Sigmoid colon (tissue), 7 donors: ENCODE results near the gene HMOX1. TPM values are rescaled to one million over a fixed set of nuclear protein-coding genes. Genes with fewer than 3 reads are reported as not detected.
"Not testable (repeated sequence)": the region's sequence is repeated elsewhere in the genome, so short reads cannot be mapped to it uniquely, and the experiment has no call there.

Experiments used
- DNase-seq: peaks from one replicate; pipeline ENCODE4 v3.0.0-alpha.2; 2019
- H3K27ac ChIP-seq, 4 donors: fragments of 200-600 bp; sonication (generic); one replicate each; pipeline ENCODE4 v1.5.1; 2016 to 2019; ENCODE audit warnings: mild to moderate bottlenecking in 1 of 4
- H3K27me3 ChIP-seq, 3 donors: fragments of 200-600 bp; sonication (generic); one replicate each; pipeline ENCODE4 v1.5.1; 2019; ENCODE audit warnings: mild to moderate bottlenecking in 1 of 3
- H3K36me3 ChIP-seq, 4 donors: fragments of 200-600 bp; sonication (generic); one replicate each; pipeline ENCODE4 v1.5.1; 2016 to 2019
- H3K4me1 ChIP-seq, 4 donors: fragments of 200-600 bp; sonication (generic); one replicate each; pipeline ENCODE4 v1.5.1; 2017 to 2019
- H3K4me3 ChIP-seq, 4 donors: fragments of 200-600 bp; sonication (generic); one replicate each; pipeline ENCODE4 v1.5.1; 2017 to 2019; ENCODE audit warnings: mild to moderate bottlenecking in 2 of 4, moderate library complexity in 1 of 4
- H3K9me3 ChIP-seq, 4 donors: fragments of 200-600 bp in 3 of 4; sonication (generic) in 3 of 4; one replicate each; pipeline versions ENCODE4 v1.5.1 to v1.6.1; 2013 to 2019
- CTCF ChIP-seq, 4 experiments: fragments of 450-650 bp in 3 of 4; fragments of 200-600 bp in 1 of 4; IDR thresholded peaks; one replicate each; pipeline ENCODE4 v1.5.1; 2016 to 2019; ENCODE audit warnings: antibody characterized with exemption in 4 of 4, mild to moderate bottlenecking in 3 of 4, moderate library complexity in 2 of 4
- EP300 ChIP-seq, 4 donors: sonication (generic); formaldehyde crosslinking; IDR thresholded peaks; one replicate each; pipeline ENCODE4 v1.6.1; 2017; ENCODE audit warnings: antibody characterized with exemption in 4 of 4
- POLR2A ChIP-seq, 2 donors: fragments of 450-650 bp; IDR thresholded peaks; one replicate each; pipeline ENCODE4 v1.6.1; 2016; ENCODE audit warnings: antibody characterized with exemption in 2 of 2, mild to moderate bottlenecking in 2 of 2, moderate library complexity in 2 of 2
- POLR2AphosphoS5 ChIP-seq, 4 donors: sonication (generic); formaldehyde crosslinking; IDR thresholded peaks; one replicate each; pipeline ENCODE4 v1.6.1; 2017; ENCODE audit warnings: antibody characterized with exemption in 4 of 4
- WGBS, 2 donors: extraction: QIAGEN DNeasy Blood & Tissue Kit; methylation state at CpG; one replicate each; pipeline ENCODE4 v1.1.7; 2013; 5-methylcytosine and 5-hydroxymethylcytosine counted together
- intact Hi-C: fragments of 100-400 bp; cut with DNase I; formaldehyde crosslinking; loops from one replicate; pipeline ENCODE4 v1.15.1; 2023
- polyA plus RNA-seq, 3 donors: library from polyadenylated mRNA; stranded (reverse); fragments of 200-250 nt; gene quantifications; one replicate each; pipeline ENCODE4 v1.2.3, GENCODE V29; 2013
- total RNA-seq, 4 donors: library from RNA; depleted of rRNA; stranded (reverse); fragments of >200 nt; gene quantifications; one replicate each; pipeline ENCODE4 v1.1.0, GENCODE V29; 2016
- donor health status: healthy with polysubstance abuse.
- donor health status: Bipolar disorder and iron deficiency.
- donor health status: healthy.

The HMOX1 gene
- total and polyA plus RNA-seq, 7 donors: 5.0 to 138 (median 35.5) TPM

GRCh38 chr22:35394810-35395563 lies 14.1 kb downstream of the HMOX1 start:
- WGBS, 2 donors: 92% methylated on average over 5 of the region's 5 CpGs
- intact Hi-C loops: no loop called here
- DNase-seq: no peak
- Histone ChIP-seq H3K27ac (no peak overlapping the region), H3K27me3 (no peaks in the 10 kb centered on the region), H3K4me1 (no peaks in the 10 kb centered on the region), H3K9me3 (no peaks in the 10 kb centered on the region), H3K4me3 (no peak overlapping the region), H3K36me3 (peaks cover 0 to 24% (median 0%) of the 10 kb centered on the region in 4 donors)
- TF ChIP-seq POLR2A (IDR thresholded peaks at IDR 0.05) (no peak), CTCF (IDR thresholded peaks at IDR 0.05) (no peak), EP300 (IDR thresholded peaks at IDR 0.05) (no peak), POLR2AphosphoS5 (IDR thresholded peaks at IDR 0.05) (no peak)

- peaks cover 0 to 16% (median 0%) of the 10 kb centered on the region in 4 donors for H3K36me3 ChIP-seq
- H3K27me3 ChIP-seq, H3K9me3 ChIP-seq, DNase-seq, H3K4me3 ChIP-seq, intact Hi-C loops: not testable (repeated sequence)
- 66 to 86% methylated on average over 6 of the region's 6 CpGs for WGBS, 2 donors
- H3K27ac ChIP-seq: peak overlapping the region in 1 of 4 donors; percentile 27
- H3K4me1 ChIP-seq: peaks cover 0 to 15% (median 10%) of the 10 kb centered on the region in 4 donors
Observed at GRCh38 chr22:35396622-35397021, 15.7 kb downstream of the HMOX1 start.

- Histone ChIP-seq H3K36me3 (peaks cover 0 to 14% (median 0%) of the 10 kb centered on the region in 4 donors), H3K27ac (peak overlapping the region in 1 of 4 donors; percentile 27), H3K4me1 (peaks cover 0 to 15% (median 10%) of the 10 kb centered on the region in 4 donors), H3K4me3 (no peak overlapping the region), H3K27me3 (no peaks in the 10 kb centered on the region), H3K9me3 (no peaks in the 10 kb centered on the region)
- intact Hi-C loops: no loop called here
- 54 to 76% methylated on average over 13 of the region's 13 CpGs for WGBS, 2 donors
- TF ChIP-seq POLR2A (IDR thresholded peaks at IDR 0.05): no peak
- TF ChIP-seq CTCF (IDR thresholded peaks at IDR 0.05): no peak
- no peak for TF ChIP-seq EP300 (IDR thresholded peaks at IDR 0.05)
- no peak for TF ChIP-seq POLR2AphosphoS5 (IDR thresholded peaks at IDR 0.05)
- DNase-seq: no peak
Observed at GRCh38 chr22:35397095-35397904, 16.4 kb downstream of the HMOX1 start.

- no peak for TF ChIP-seq CTCF (IDR thresholded peaks at IDR 0.05)
- no peak for TF ChIP-seq EP300 (IDR thresholded peaks at IDR 0.05)
- Histone ChIP-seq H3K4me3 (no peak overlapping the region), H3K27me3 (no peaks in the 10 kb centered on the region), H3K9me3 (no peaks in the 10 kb centered on the region), H3K4me1 (peaks cover 0 to 15% (median 10%) of the 10 kb centered on the region in 4 donors), H3K36me3 (peaks cover 0 to 10% (median 2%) of the 10 kb centered on the region in 4 donors), H3K27ac (no peak overlapping the region)
- intact Hi-C loops: loop anchor here (2.0 kb wide), 2 partner anchors 18 to 48 kb away; partner anchors contain the start of gene HMOX1
- 98% methylated on average over 4 of the region's 4 CpGs for WGBS, 2 donors
- no peak for DNase-seq
Observed at GRCh38 chr22:35398591-35398973, 17.7 kb downstream of the HMOX1 start.

- Histone ChIP-seq H3K9me3 (no peaks in the 10 kb centered on the region), H3K27ac (peak overlapping the region; percentile 54 to 73 (median 64)), H3K27me3 (no peaks in the 10 kb centered on the region), H3K36me3 (peaks cover 0 to 12% (median 2%) of the 10 kb centered on the region in 4 donors), H3K4me3 (peak overlapping the region; percentile 62 to 94 (median 73)), H3K4me1 (peaks cover 0 to 15% (median 10%) of the 10 kb centered on the region in 4 donors)
- TF ChIP-seq POLR2A (IDR thresholded peaks at IDR 0.05) (no peak), CTCF (IDR thresholded peaks at IDR 0.05) (no peak), EP300 (IDR thresholded peaks at IDR 0.05) (no peak), POLR2AphosphoS5 (IDR thresholded peaks at IDR 0.05) (no peak)
- 79 to 91% methylated on average over 24 of the region's 24 CpGs for WGBS, 2 donors
- DNase-seq: no peak
- intact Hi-C loops: loop anchor here (2.0 kb wide), 2 partner anchors 18 to 48 kb away; partner anchors contain the start of gene HMOX1
Observed at GRCh38 chr22:35399114-35399677, 18.3 kb downstream of the HMOX1 start.
